Measurements from ENCODE around the gene INHA. TPM values are rescaled to one million over a fixed set of nuclear protein-coding genes. Genes with fewer than 3 reads are reported as not detected.

INHA gene
- total RNA-seq, 2 experiments from 2014 or later = not detected

- CTCF ChIA-PET = interaction anchor here (1.0 to 1.8 kb wide), 2 partner anchors 15 to 157 kb away, joined by 3 to 10 read pairs; partner anchors contain the start of gene DNPEP
- peaks cover 9% of the 10 kb centered on the region for H3K27me3 Mint-ChIP-seq
- ATAC-seq (ENCODE audit: poor library complexity) (no peak), DNase-seq (peak in 1 of 14 experiments; percentile 8)
- TF ChIP-seq, protein P1, sequence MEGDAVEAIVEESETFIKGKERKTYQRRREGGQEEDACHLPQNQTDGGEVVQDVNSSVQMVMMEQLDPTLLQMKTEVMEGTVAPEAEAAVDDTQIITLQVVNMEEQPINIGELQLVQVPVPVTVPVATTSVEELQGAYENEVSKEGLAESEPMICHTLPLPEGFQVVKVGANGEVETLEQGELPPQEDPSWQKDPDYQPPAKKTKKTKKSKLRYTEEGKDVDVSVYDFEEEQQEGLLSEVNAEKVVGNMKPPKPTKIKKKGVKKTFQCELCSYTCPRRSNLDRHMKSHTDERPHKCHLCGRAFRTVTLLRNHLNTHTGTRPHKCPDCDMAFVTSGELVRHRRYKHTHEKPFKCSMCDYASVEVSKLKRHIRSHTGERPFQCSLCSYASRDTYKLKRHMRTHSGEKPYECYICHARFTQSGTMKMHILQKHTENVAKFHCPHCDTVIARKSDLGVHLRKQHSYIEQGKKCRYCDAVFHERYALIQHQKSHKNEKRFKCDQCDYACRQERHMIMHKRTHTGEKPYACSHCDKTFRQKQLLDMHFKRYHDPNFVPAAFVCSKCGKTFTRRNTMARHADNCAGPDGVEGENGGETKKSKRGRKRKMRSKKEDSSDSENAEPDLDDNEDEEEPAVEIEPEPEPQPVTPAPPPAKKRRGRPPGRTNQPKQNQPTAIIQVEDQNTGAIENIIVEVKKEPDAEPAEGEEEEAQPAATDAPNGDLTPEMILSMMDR (IDR thresholded peaks at IDR 0.05) = no peak
- H3K9me3 ChIP-seq (ENCODE audit: control insufficient read depth in 1 of 2, insufficient read depth in 1 of 2, low read length in 2 of 2) = no peaks in the 10 kb centered on the region
- POLR2A ChIA-PET = interaction anchor here (1.0 to 2.5 kb wide), 3 partner anchors 8 to 157 kb away, joined by 3 to 17 read pairs (median 13); partner anchors contain the start of genes DNPEP and STK11IP
- H3K27me3 ChIP-seq (ENCODE audit: control insufficient read depth in 1 of 2, insufficient read depth in 2 of 2, low read length in 2 of 2) = no peaks in the 10 kb centered on the region
- no peak overlapping the region for H3K27ac ChIP-seq (ENCODE audit: low read depth in 1 of 2, low read length in 2 of 2)
- H3K4me1 ChIP-seq (ENCODE audit: insufficient read depth, low read length) = peaks cover 32% of the 10 kb centered on the region
- no peaks in the 10 kb centered on the region for H3K9me3 Mint-ChIP-seq
- peak overlapping the region; percentile 12 for H3K27ac Mint-ChIP-seq
- H3K36me3 Mint-ChIP-seq (ENCODE audit: low read depth) = peaks cover 6% of the 10 kb centered on the region
- H3K4me3 ChIP-seq (ENCODE audit: low read length) = peak overlapping the region; percentile 72
- H3K4me1 Mint-ChIP-seq (ENCODE audit: low read depth) = peaks cover 22% of the 10 kb centered on the region
- peak overlapping the region; percentile 78 for H3K4me3 Mint-ChIP-seq
- H3K36me3 ChIP-seq (ENCODE audit: insufficient read depth, low read length) = no peaks in the 10 kb centered on the region
- intact Hi-C loops (cut with DNase I, micrococcal nuclease) = loop anchor here in 1 of 2 experiments (2.0 to 10.0 kb wide), 6 partner anchors 52 to 980 kb away; partner anchors contain the start of genes CNOT9, DNPEP, STK11IP and USP37
Measured at GRCh38 chr2:219544567-219544966, 27.5 kb upstream of the INHA start.

GRCh38 chr2:219545295-219545942, 26.7 kb upstream of the INHA start:
- Histone ChIP-seq H3K36me3 (ENCODE audit: insufficient read depth, low read length) (no peaks in the 10 kb centered on the region), H3K27ac (ENCODE audit: low read depth in 1 of 2, low read length in 2 of 2) (no peak overlapping the region), H3K27me3 (ENCODE audit: control insufficient read depth in 1 of 2, insufficient read depth in 2 of 2, low read length in 2 of 2) (peaks cover 0 to 1% of the 10 kb centered on the region in 2 experiments), H3K4me3 (ENCODE audit: low read length) (no peak overlapping the region), H3K4me1 (ENCODE audit: insufficient read depth, low read length) (peaks cover 32% of the 10 kb centered on the region), H3K9me3 (ENCODE audit: control insufficient read depth in 1 of 2, insufficient read depth in 1 of 2, low read length in 2 of 2) (no peaks in the 10 kb centered on the region)
- POLR2A ChIA-PET = interaction anchor here (1.0 kb wide), 1 partner anchor 52 kb away, joined by 3 read pairs; the partner anchor contains the start of gene STK11IP
- H3K9me3 Mint-ChIP-seq = no peaks in the 10 kb centered on the region
- intact Hi-C loops (cut with DNase I, micrococcal nuclease) = loop anchor here in 1 of 2 experiments (2.0 to 10.0 kb wide), 5 partner anchors 51 to 981 kb away; partner anchors contain the start of genes CNOT9, STK11IP, USP37 and ZFAND2B
- H3K27ac Mint-ChIP-seq = peak overlapping the region; percentile 12
- peaks cover 15% of the 10 kb centered on the region for H3K27me3 Mint-ChIP-seq
- TF ChIP-seq, protein P1 (IDR thresholded peaks at IDR 0.05) = no peak
- CTCF ChIA-PET = interaction anchor here (0.7 to 1.0 kb wide), 3 partner anchors 15 to 97 kb away, joined by 3 read pairs; no protein-coding TSS in a partner anchor
- ATAC-seq (ENCODE audit: poor library complexity) = no peak
- peak overlapping the region; percentile 78 for H3K4me3 Mint-ChIP-seq
- peaks cover 22% of the 10 kb centered on the region for H3K4me1 Mint-ChIP-seq (ENCODE audit: low read depth)
- peak in 1 of 14 experiments; percentile 4 for DNase-seq
- peaks cover 6% of the 10 kb centered on the region for H3K36me3 Mint-ChIP-seq (ENCODE audit: low read depth)

DNA sequence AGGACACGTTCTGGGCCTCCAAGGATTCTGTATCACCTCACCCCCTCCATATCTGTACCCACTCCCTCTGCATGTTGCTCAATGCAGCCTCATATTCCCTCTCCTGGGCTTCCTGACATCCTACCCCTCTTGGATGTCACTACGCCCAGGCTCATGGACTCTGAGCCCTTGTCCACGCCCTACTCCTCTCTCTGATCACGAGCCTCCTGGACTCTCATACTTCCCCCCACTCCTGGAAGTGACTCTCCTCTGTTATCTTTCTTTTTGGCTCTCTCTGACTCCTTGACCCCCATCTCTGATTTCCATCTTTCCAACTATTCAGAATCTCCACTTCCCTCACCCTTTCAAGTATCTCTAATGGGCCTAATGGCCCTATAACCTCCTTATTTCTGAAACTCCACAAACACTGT, 26.2 kb upstream of the INHA start:
- no peak overlapping the region for H3K4me3 ChIP-seq (ENCODE audit: low read length)
- ChIA-PET CTCF (interaction anchor here (0.8 kb wide), 1 partner anchor 15 kb away, joined by 3 read pairs; no protein-coding TSS in a partner anchor), POLR2A (no interaction called here)
- peaks cover 0 to 4% of the 10 kb centered on the region in 2 experiments for H3K9me3 ChIP-seq (ENCODE audit: control insufficient read depth in 1 of 2, insufficient read depth in 1 of 2, low read length in 2 of 2)
- Mint-ChIP-seq H3K27me3 (peaks cover 19% of the 10 kb centered on the region), H3K4me3 (peak overlapping the region; percentile 45), H3K36me3 (ENCODE audit: low read depth) (peaks cover 3% of the 10 kb centered on the region), H3K4me1 (ENCODE audit: low read depth) (peaks cover 22% of the 10 kb centered on the region), H3K27ac (no peak overlapping the region), H3K9me3 (no peaks in the 10 kb centered on the region)
- no peaks in the 10 kb centered on the region for H3K36me3 ChIP-seq (ENCODE audit: insufficient read depth, low read length)
- H3K4me1 ChIP-seq (ENCODE audit: insufficient read depth, low read length) = peaks cover 31% of the 10 kb centered on the region
- intact Hi-C loops (cut with DNase I, micrococcal nuclease) = loop anchor here in 1 of 2 experiments (2.0 to 10.0 kb wide), 5 partner anchors 51 to 981 kb away; partner anchors contain the start of genes CNOT9, STK11IP, USP37 and ZFAND2B
- H3K27me3 ChIP-seq (ENCODE audit: control insufficient read depth in 1 of 2, insufficient read depth in 2 of 2, low read length in 2 of 2) = peaks cover 0 to 7% of the 10 kb centered on the region in 2 experiments
- H3K27ac ChIP-seq (ENCODE audit: low read depth in 1 of 2, low read length in 2 of 2) = no peak overlapping the region
- TF ChIP-seq, protein P1 (IDR thresholded peaks at IDR 0.05) = no peak
- ATAC-seq (ENCODE audit: poor library complexity) (no peak), DNase-seq (no peak)
